ENCODE results near the gene LARGE1.

DNA sequence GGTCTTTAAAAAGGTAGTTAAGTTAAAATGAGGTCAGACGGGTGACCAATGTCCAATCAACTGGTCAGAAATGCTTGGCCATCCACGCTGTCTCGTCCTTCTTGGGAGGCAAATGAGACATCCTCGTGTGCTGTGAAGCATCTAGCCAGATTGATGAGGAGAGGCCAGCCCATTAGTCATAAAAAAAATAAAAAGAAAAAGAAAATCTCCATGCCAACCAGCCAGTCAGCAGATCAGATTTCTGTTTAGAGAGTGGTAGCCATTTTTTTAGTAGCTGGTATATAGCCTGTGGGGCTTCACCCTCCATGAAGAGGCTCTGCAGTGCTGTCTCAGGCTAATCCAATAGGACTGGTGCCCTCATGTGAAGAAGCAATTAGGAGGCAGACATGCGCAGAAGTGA lies 519.0 kb downstream of the LARGE1 start:
- no peak for TF ChIP-seq POLR2A (IDR thresholded peaks at IDR 0.05)
- TF ChIP-seq, protein P1, sequence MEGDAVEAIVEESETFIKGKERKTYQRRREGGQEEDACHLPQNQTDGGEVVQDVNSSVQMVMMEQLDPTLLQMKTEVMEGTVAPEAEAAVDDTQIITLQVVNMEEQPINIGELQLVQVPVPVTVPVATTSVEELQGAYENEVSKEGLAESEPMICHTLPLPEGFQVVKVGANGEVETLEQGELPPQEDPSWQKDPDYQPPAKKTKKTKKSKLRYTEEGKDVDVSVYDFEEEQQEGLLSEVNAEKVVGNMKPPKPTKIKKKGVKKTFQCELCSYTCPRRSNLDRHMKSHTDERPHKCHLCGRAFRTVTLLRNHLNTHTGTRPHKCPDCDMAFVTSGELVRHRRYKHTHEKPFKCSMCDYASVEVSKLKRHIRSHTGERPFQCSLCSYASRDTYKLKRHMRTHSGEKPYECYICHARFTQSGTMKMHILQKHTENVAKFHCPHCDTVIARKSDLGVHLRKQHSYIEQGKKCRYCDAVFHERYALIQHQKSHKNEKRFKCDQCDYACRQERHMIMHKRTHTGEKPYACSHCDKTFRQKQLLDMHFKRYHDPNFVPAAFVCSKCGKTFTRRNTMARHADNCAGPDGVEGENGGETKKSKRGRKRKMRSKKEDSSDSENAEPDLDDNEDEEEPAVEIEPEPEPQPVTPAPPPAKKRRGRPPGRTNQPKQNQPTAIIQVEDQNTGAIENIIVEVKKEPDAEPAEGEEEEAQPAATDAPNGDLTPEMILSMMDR (IDR thresholded peaks at IDR 0.05 in 8 of 11, conservative IDR thresholded peaks at IDR 0.05 in 3 of 11), result no peak
- TF ChIP-seq POLR2AphosphoS5 (IDR thresholded peaks at IDR 0.05), result no peak
